Parathyroid adenoma (tissue), 2 donors: ENCODE results near the gene CDH8.

Source experiments
- H2AFZ ChIP-seq: fragments of 300-600 bp; sonication (generic); one replicate; pipeline ENCODE4 v1.7.0; 2017; ENCODE audit warnings: antibody characterized with exemption, mild to moderate bottlenecking
- H3K27ac ChIP-seq: fragments of 300-600 bp; sonication (generic); one replicate; pipeline ENCODE4 v1.7.0; 2017
- H3K27me3 ChIP-seq: fragments of 300-600 bp; sonication (generic); one replicate; pipeline ENCODE4 v1.7.0; 2017; ENCODE audit warnings: low read length; ENCODE audit not compliant: control insufficient read depth, insufficient read depth
- H3K36me3 ChIP-seq: fragments of 300-600 bp; sonication (generic); one replicate; pipeline ENCODE4 v1.7.0; 2017; ENCODE audit warnings: low read length; ENCODE audit not compliant: control insufficient read depth, insufficient read depth
- H3K4me1 ChIP-seq: fragments of 300-600 bp; sonication (generic); one replicate; pipeline ENCODE4 v1.7.0; 2017; ENCODE audit warnings: control low read depth
- H3K4me2 ChIP-seq: fragments of 300-600 bp; sonication (generic); one replicate; pipeline ENCODE4 v1.7.0; 2017; ENCODE audit warnings: low read length
- H3K4me3 ChIP-seq: fragments of 300-600 bp; sonication (generic); one replicate; pipeline ENCODE4 v1.7.0; 2017; ENCODE audit warnings: low read depth, low read length
- H3K79me2 ChIP-seq: fragments of 300-600 bp; sonication (generic); one replicate; pipeline ENCODE4 v1.7.0; 2017; ENCODE audit warnings: control low read depth
- H3K9ac ChIP-seq: fragments of 300-600 bp; sonication (generic); one replicate; pipeline ENCODE4 v1.7.0; 2017; ENCODE audit warnings: mild to moderate bottlenecking
- H3K9me3 ChIP-seq: fragments of 300-600 bp; sonication (generic); one replicate; pipeline ENCODE4 v1.7.0; 2017; ENCODE audit warnings: low read length; ENCODE audit not compliant: control insufficient read depth
- CTCF ChIP-seq: fragments of 300-600 bp; sonication (generic); IDR thresholded peaks from one replicate; pipeline ENCODE4 v1.7.0; 2017; ENCODE audit warnings: antibody characterized with exemption, mild to moderate bottlenecking
- donor health status: primary hyperparathyroidism.

The CDH8 gene

GRCh38 chr16:61937646-61938045, 98.6 kb downstream of the CDH8 start:
- no peaks in the 10 kb centered on the region for H3K79me2 ChIP-seq
- H3K4me3 ChIP-seq: no peak overlapping the region
- H3K4me1 ChIP-seq: no peaks in the 10 kb centered on the region
- no peaks in the 10 kb centered on the region for H3K27me3 ChIP-seq
- H3K9ac ChIP-seq: no peak overlapping the region
- TF ChIP-seq CTCF: no peak
- no peaks in the 10 kb centered on the region for H3K36me3 ChIP-seq
- no peaks in the 10 kb centered on the region for H3K9me3 ChIP-seq
- no peak overlapping the region for H2AFZ ChIP-seq
- H3K4me2 ChIP-seq: no peak overlapping the region
- no peak overlapping the region for H3K27ac ChIP-seq

GRCh38 chr16:61936522-61936921, 99.7 kb downstream of the CDH8 start:
- TF ChIP-seq CTCF: no peak
- Histone ChIP-seq H3K27ac (no peak overlapping the region), H3K4me2 (no peak overlapping the region), H3K36me3 (no peaks in the 10 kb centered on the region), H3K9me3 (no peaks in the 10 kb centered on the region), H3K9ac (no peak overlapping the region), H2AFZ (no peak overlapping the region), H3K27me3 (no peaks in the 10 kb centered on the region), H3K79me2 (no peaks in the 10 kb centered on the region), H3K4me1 (no peaks in the 10 kb centered on the region), H3K4me3 (no peak overlapping the region)

- no peak for TF ChIP-seq CTCF
- Histone ChIP-seq H3K79me2 (no peaks in the 10 kb centered on the region), H3K9me3 (no peaks in the 10 kb centered on the region), H3K4me1 (no peaks in the 10 kb centered on the region), H3K4me3 (no peak overlapping the region), H2AFZ (no peak overlapping the region), H3K9ac (no peak overlapping the region), H3K36me3 (no peaks in the 10 kb centered on the region), H3K4me2 (no peak overlapping the region), H3K27ac (no peak overlapping the region), H3K27me3 (no peaks in the 10 kb centered on the region)
These were observed 101.6 kb downstream of the CDH8 start for GRCh38 chr16:61934601-61935000.

GRCh38 chr16:61929776-61930175, 106.5 kb downstream of the CDH8 start:
- no peaks in the 10 kb centered on the region for H3K27me3 ChIP-seq
- H3K4me3 ChIP-seq: no peak overlapping the region
- TF ChIP-seq CTCF: no peak
- H2AFZ ChIP-seq: no peak overlapping the region
- no peaks in the 10 kb centered on the region for H3K79me2 ChIP-seq
- no peaks in the 10 kb centered on the region for H3K4me1 ChIP-seq
- H3K9me3 ChIP-seq: no peaks in the 10 kb centered on the region
- H3K9ac ChIP-seq: no peak overlapping the region
- H3K36me3 ChIP-seq: no peaks in the 10 kb centered on the region
- H3K4me2 ChIP-seq: no peak overlapping the region
- H3K27ac ChIP-seq: no peak overlapping the region

GRCh38 chr16:61926766-61927165, 109.5 kb downstream of the CDH8 start:
- H3K36me3 ChIP-seq: no peaks in the 10 kb centered on the region
- no peak overlapping the region for H3K27ac ChIP-seq
- H3K9me3 ChIP-seq: no peaks in the 10 kb centered on the region
- no peak overlapping the region for H3K4me2 ChIP-seq
- TF ChIP-seq CTCF: no peak
- H3K27me3 ChIP-seq: no peaks in the 10 kb centered on the region
- H3K9ac ChIP-seq: no peak overlapping the region
- no peaks in the 10 kb centered on the region for H3K79me2 ChIP-seq
- no peak overlapping the region for H3K4me3 ChIP-seq
- no peaks in the 10 kb centered on the region for H3K4me1 ChIP-seq
- H2AFZ ChIP-seq: no peak overlapping the region
